ENCODE results near the gene GK2.

- TF ChIP-seq CTCF (IDR thresholded peaks at IDR 0.05) (no peak), POLR2A (IDR thresholded peaks at IDR 0.05) (no peak)
Observed at GRCh38 chr4:79381161-79381560, 26.9 kb downstream of the GK2 start.
